Lung (tissue), 12 donors: ENCODE results near the gene HSPG2. TPM values are rescaled to one million over a fixed set of nuclear protein-coding genes. Genes with fewer than 3 reads are reported as not detected.
"Not testable (repeated sequence)": the region's sequence is repeated elsewhere in the genome, so short reads cannot be mapped to it uniquely, and the experiment has no call there.

Experiments
- ATAC-seq: fragments of 200-7000 bp; cut with Tn5 transposase; one replicate; pipeline ENCODE4 v1.9.1; 2020; ENCODE audit warnings: moderate number of reproducible peaks; ENCODE audit not compliant: insufficient read depth, low FRiP score
- DNase-seq, 3 donors: peaks; one replicate each; pipeline ENCODE4 v3.0.0-alpha.2; 2013 to 2017
- H3K27ac ChIP-seq, 2 donors: one replicate each; pipeline ENCODE4 v1.5.1; 2013; ENCODE audit warnings: mild to moderate bottlenecking in 2 of 2, moderate library complexity in 2 of 2, control low read depth in 1 of 2, inconsistent platforms in 1 of 2, low read depth in 1 of 2, low read length in 1 of 2
- H3K27me3 ChIP-seq, 3 donors: one replicate each; pipeline ENCODE4 v1.5.1; 2013; ENCODE audit warnings: low read length in 2 of 3; ENCODE audit not compliant: control insufficient read depth in 3 of 3, insufficient read depth in 3 of 3
- H3K36me3 ChIP-seq, 4 donors: one replicate each; pipeline ENCODE4 v1.5.1; 2013; ENCODE audit warnings: low read length in 4 of 4, mild to moderate bottlenecking in 1 of 4, moderate library complexity in 1 of 4; ENCODE audit not compliant: control insufficient read depth in 4 of 4, insufficient read depth in 4 of 4
- H3K4me1 ChIP-seq, 5 donors: one replicate each; pipeline ENCODE4 v1.5.1; 2013; ENCODE audit warnings: low read length in 5 of 5, mild to moderate bottlenecking in 2 of 5, moderate library complexity in 1 of 5; ENCODE audit not compliant: control insufficient read depth in 5 of 5, insufficient read depth in 5 of 5
- H3K4me3 ChIP-seq: one replicate; pipeline ENCODE4 v1.5.1; 2013; ENCODE audit warnings: mild to moderate bottlenecking, control low read depth, moderate library complexity
- H3K9ac ChIP-seq, 2 donors: one replicate each; pipeline ENCODE4 v1.5.1; 2013; ENCODE audit warnings: low read length in 2 of 2, control low read depth in 1 of 2; ENCODE audit not compliant: insufficient read depth in 1 of 2
- H3K9me3 ChIP-seq, 4 donors: one replicate each; pipeline ENCODE4 v1.5.1; 2013; ENCODE audit warnings: low read length in 3 of 4, mild to moderate bottlenecking in 1 of 4, moderate library complexity in 1 of 4; ENCODE audit not compliant: control insufficient read depth in 4 of 4, insufficient read depth in 3 of 4
- WGBS, 2 donors: extraction: QIAGEN DNeasy Blood & Tissue Kit; methylation state at CpG; one replicate each; pipeline ENCODE4 v1.1.7; 2013; 5-methylcytosine and 5-hydroxymethylcytosine counted together
- polyA plus RNA-seq, 2 donors: library from polyadenylated mRNA; stranded (reverse); fragments of 200-250 nt; gene quantifications; one replicate each; pipeline ENCODE4 v1.2.1, GENCODE V29; 2013
- total RNA-seq, 2 donors: library from RNA; depleted of rRNA in 1 of 2; stranded (reverse); fragments of >200 nt in 1 of 2; gene quantifications; one replicate each; pipeline ENCODE4 v1.2.1, GENCODE V29; 2014 to 2021
- TF ChIP-seq, protein P1 (sequence below): IDR thresholded peaks from 2 replicates; pipeline ENCODE4 v1.5.1; 2012; ENCODE audit warnings: mild to moderate bottlenecking; ENCODE audit errors: control extremely low read depth, extremely low read depth
- donor health status: control.
- donor health status: control.
- donor health status: Bipolar disorder and iron deficiency.
- donor health status: healthy.
- donor health status: DM: yes; HTN: yes; CAD: no.

Gene HSPG2
- total and polyA plus RNA-seq, 4 donors, result 58.0 to 335 (median 140) TPM

DNA sequence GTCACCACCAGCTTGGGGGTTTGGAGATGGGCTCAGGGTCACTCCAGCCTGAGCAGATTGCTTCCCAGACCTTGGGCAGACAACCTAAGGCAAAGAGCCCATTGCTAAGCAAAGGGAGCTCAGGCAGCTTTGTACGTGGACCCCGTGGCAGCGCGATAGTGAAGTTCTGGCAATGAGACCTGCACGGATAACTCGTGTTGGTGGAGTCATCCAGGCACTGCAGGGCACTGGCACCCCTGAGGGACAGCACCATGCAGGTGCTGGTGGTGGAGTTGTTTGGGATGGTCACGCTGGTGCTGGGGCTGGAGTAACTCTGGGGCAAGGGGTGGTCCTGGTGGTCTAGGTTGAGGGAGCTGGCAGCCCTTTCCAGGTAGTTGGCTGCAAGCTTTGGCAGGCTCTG lies 13.6 kb upstream of the HSPG2 start:
- 95 to 97% methylated on average over 7 of the region's 7 CpGs for WGBS, 2 donors
- no peak for ATAC-seq
- DNase-seq, result no peak
- H3K36me3 ChIP-seq, result no peaks in the 10 kb centered on the region
- TF ChIP-seq, protein P1, sequence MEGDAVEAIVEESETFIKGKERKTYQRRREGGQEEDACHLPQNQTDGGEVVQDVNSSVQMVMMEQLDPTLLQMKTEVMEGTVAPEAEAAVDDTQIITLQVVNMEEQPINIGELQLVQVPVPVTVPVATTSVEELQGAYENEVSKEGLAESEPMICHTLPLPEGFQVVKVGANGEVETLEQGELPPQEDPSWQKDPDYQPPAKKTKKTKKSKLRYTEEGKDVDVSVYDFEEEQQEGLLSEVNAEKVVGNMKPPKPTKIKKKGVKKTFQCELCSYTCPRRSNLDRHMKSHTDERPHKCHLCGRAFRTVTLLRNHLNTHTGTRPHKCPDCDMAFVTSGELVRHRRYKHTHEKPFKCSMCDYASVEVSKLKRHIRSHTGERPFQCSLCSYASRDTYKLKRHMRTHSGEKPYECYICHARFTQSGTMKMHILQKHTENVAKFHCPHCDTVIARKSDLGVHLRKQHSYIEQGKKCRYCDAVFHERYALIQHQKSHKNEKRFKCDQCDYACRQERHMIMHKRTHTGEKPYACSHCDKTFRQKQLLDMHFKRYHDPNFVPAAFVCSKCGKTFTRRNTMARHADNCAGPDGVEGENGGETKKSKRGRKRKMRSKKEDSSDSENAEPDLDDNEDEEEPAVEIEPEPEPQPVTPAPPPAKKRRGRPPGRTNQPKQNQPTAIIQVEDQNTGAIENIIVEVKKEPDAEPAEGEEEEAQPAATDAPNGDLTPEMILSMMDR, result no peak
- H3K27ac ChIP-seq, result no peak overlapping the region
- H3K4me3 ChIP-seq, result no peak overlapping the region
- no peaks in the 10 kb centered on the region for H3K9me3 ChIP-seq
- H3K27me3 ChIP-seq, result no peaks in the 10 kb centered on the region
- peaks cover 0 to 6% (median 4%) of the 10 kb centered on the region in 5 donors for H3K4me1 ChIP-seq
- no peak overlapping the region for H3K9ac ChIP-seq

DNA sequence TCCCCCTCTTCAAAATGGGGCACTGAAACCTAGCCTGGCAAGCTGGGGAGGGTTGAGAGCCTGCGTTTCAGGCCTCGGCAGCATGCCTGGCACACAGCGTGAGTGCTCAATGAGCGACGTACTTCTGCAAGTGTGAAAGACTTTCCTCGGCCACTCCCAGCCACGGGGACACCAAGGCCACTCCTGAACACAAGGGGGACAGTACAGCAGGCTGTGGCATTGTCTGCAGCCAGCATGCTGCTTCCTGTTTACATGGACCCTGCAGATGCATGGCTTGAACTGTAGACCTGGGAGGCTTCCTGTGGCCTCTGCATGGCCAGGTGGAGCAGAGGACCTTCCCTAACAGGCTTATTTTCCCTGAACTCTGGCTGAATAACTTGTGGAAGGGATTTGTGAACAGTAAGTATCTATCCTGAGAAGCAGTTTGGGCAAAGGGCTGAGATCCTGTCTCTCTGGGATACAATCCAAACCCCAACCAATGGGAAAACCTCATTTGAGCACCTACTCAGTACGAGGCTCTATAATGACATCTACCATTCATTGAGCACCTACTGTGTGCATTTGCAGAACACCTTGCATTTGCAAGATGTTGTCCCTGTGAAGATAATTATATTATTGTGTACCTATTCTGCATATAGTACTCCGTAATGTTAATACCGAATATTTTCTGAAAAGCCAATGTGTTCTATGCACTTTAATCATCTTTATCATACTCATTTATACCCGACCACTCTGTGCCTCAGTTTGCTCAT lies 9.9 kb upstream of the HSPG2 start:
- Histone ChIP-seq H3K36me3 (no peaks in the 10 kb centered on the region), H3K9me3 (no peaks in the 10 kb centered on the region), H3K27ac (peak overlapping the region in 1 of 2 donors; percentile 11), H3K4me1 (peaks cover 0 to 9% (median 4%) of the 10 kb centered on the region in 5 donors), H3K4me3 (no peak overlapping the region), H3K27me3 (no peaks in the 10 kb centered on the region), H3K9ac (no peak overlapping the region)
- ATAC-seq (no peak), DNase-seq (peak; percentile 36 to 57 (median 44))
- TF ChIP-seq, protein P1, result no peak
- 51 to 70% methylated on average over 11 of the region's 11 CpGs for WGBS, 2 donors

GRCh38 chr1:21944733-21945073 lies 7.6 kb upstream of the HSPG2 start:
- DNase-seq (no peak), ATAC-seq (no peak)
- no peaks in the 10 kb centered on the region for H3K9me3 ChIP-seq
- H3K4me1 ChIP-seq, result peaks cover 0 to 17% (median 12%) of the 10 kb centered on the region in 5 donors
- no peaks in the 10 kb centered on the region for H3K27me3 ChIP-seq
- 79 to 81% methylated on average over 3 of the region's 3 CpGs for WGBS, 2 donors
- no peak overlapping the region for H3K27ac ChIP-seq
- H3K36me3 ChIP-seq, result no peaks in the 10 kb centered on the region
- H3K9ac ChIP-seq, result no peak overlapping the region
- H3K4me3 ChIP-seq, result no peak overlapping the region
- TF ChIP-seq, protein P1, result no peak

GRCh38 chr1:21942959-21943640 lies 6.0 kb upstream of the HSPG2 start:
- not testable (repeated sequence) for H3K36me3 ChIP-seq, H3K9ac ChIP-seq, H3K9me3 ChIP-seq, H3K4me3 ChIP-seq, DNase-seq, H3K27me3 ChIP-seq
- Histone ChIP-seq H3K27ac (peak overlapping the region; percentile 19 to 86), H3K4me1 (peaks cover 0 to 27% (median 20%) of the 10 kb centered on the region in 5 donors)
- ATAC-seq, result peak; percentile 15
- 69 to 75% methylated on average over 19 of the region's 19 CpGs for WGBS, 2 donors
